GM23338 (cell line): ENCODE results near the gene ARHGAP4.

ENCODE experiments used
- CTCF ChIP-seq, 2 experiments: fragments of 200-600 bp in 1 of 2; sonication (generic) in 1 of 2; conservative IDR thresholded peaks; 2 replicates each; pipeline versions ENCODE4 v1.5.1 to v1.6.1; 2016 to 2017; ENCODE audit warnings: antibody characterized with exemption in 2 of 2, low read depth in 2 of 2, mild to moderate bottlenecking in 2 of 2, moderate library complexity in 1 of 2
- ETS1 ChIP-seq: IDR thresholded peaks from 2 replicates; pipeline ENCODE4 v1.6.1; 2016; ENCODE audit warnings: antibody characterized with exemption
- POLR2AphosphoS5 ChIP-seq: IDR thresholded peaks from 2 replicates; pipeline ENCODE4 v1.6.1; 2016; ENCODE audit warnings: antibody characterized with exemption, low read depth

- TF ChIP-seq CTCF (conservative IDR thresholded peaks at IDR 0.05; ENCODE audit: low read depth in 2 of 2) (no peak), POLR2AphosphoS5 (no peak), ETS1 (no peak)
These were observed 16.1 kb downstream of the ARHGAP4 start for GRCh38 chrX:153909980-153910360.
